ENCODE measurements around the gene TREML4.

TREML4 gene

GRCh38 chr6:41280381-41281057 lies 52.4 kb downstream of the TREML4 start:
- Mint-ChIP-seq H3K27me3 (no peaks in the 10 kb centered on the region), H3K9me3 (no peaks in the 10 kb centered on the region), H3K27ac (no peak overlapping the region), H3K36me3 (no peaks in the 10 kb centered on the region), H3K4me3 (no peak overlapping the region), H3K4me1 (no peaks in the 10 kb centered on the region)
- no peak for ATAC-seq

- no peak for ATAC-seq
- H3K27ac Mint-ChIP-seq = no peak overlapping the region
Measured at GRCh38 chr6:41283600-41283999, 55.5 kb downstream of the TREML4 start.

GRCh38 chr6:41284726-41285125 lies 56.6 kb downstream of the TREML4 start:
- no peak overlapping the region for H3K27ac Mint-ChIP-seq
- no peak for ATAC-seq
- no peak overlapping the region for H3K4me3 Mint-ChIP-seq
- H3K4me1 Mint-ChIP-seq = peaks cover 6% of the 10 kb centered on the region
- no peaks in the 10 kb centered on the region for H3K9me3 Mint-ChIP-seq
- peaks cover 13% of the 10 kb centered on the region for H3K27me3 Mint-ChIP-seq
- H3K36me3 Mint-ChIP-seq = no peaks in the 10 kb centered on the region

More at GRCh38 chr6:41283600-41283999, 55.5 kb downstream of the TREML4 start:
- H3K36me3 Mint-ChIP-seq = no peaks in the 10 kb centered on the region
- no peak overlapping the region for H3K4me3 Mint-ChIP-seq
- peaks cover 13% of the 10 kb centered on the region for H3K27me3 Mint-ChIP-seq
- peaks cover 4% of the 10 kb centered on the region for H3K4me1 Mint-ChIP-seq
- H3K9me3 Mint-ChIP-seq = no peaks in the 10 kb centered on the region

- ATAC-seq = no peak
- no peak within 1 kb of the TSS for H3K27ac Mint-ChIP-seq
- peaks cover 6% of the 10 kb centered on the region for H3K4me1 Mint-ChIP-seq
- H3K36me3 Mint-ChIP-seq = no peaks in the 10 kb centered on the region
- H3K27me3 Mint-ChIP-seq = peaks cover 13% of the 10 kb centered on the region
- H3K4me3 Mint-ChIP-seq = no peak within 1 kb of the TSS
- H3K9me3 Mint-ChIP-seq = no peaks in the 10 kb centered on the region
Measured at GRCh38 chr6:41286544-41287346, 58.6 kb downstream of the TREML4 start, which contains the start of gene TREM1. Gene TREM1 (minus strand): TSS chr6:41286682. CDS start chr6:41286655, 27 bp downstream.

GRCh38 chr6:41288030-41288753 lies 60.0 kb downstream of the TREML4 start:
- Mint-ChIP-seq H3K4me1 (peaks cover 6% of the 10 kb centered on the region), H3K27me3 (peaks cover 13% of the 10 kb centered on the region), H3K4me3 (no peak overlapping the region), H3K36me3 (no peaks in the 10 kb centered on the region), H3K27ac (no peak overlapping the region), H3K9me3 (no peaks in the 10 kb centered on the region)
- peak; percentile 43 for ATAC-seq
